ENCODE data around the gene ERGIC2. TPM values are rescaled to one million over a fixed set of nuclear protein-coding genes. Genes with fewer than 3 reads are reported as not detected.

ERGIC2 gene
- 62.8 to 74.5 TPM (median 64.0 TPM) in 5 replicates for total RNA-seq (2022; extraction: Qiagen RNA extraction)

GRCh38 chr12:29380536-29381523 lies at the start of gene ERGIC2:
Gene ERGIC2, minus strand, starts transcription at chr12:29381172. Its CDS starts 9,539 bp downstream, at chr12:29371633.

Other genes starting within 250 kb of the ERGIC2 start
- gene FAR2, start 231.9 kb downstream of the ERGIC2 start, total RNA-seq (2022; extraction: Qiagen RNA extraction): 0.30 TPM in 1 of 5 replicates, not detected in the others
- not detected in 5 replicates for gene OVCH1, start 116.5 kb upstream of the ERGIC2 start, total RNA-seq (2022; extraction: Qiagen RNA extraction)